Ovary (tissue), 3 donors: ENCODE results near the gene TIMP2.

Experiments used
- CTCF ChIP-seq, 3 donors: fragments of 450-650 bp in 2 of 3; fragments of 200-600 bp in 1 of 3; IDR thresholded peaks; one replicate each; pipeline versions ENCODE4 v1.5.1 to v1.8.0; 2016 to 2022; ENCODE audit warnings: antibody characterized with exemption in 3 of 3, mild to moderate bottlenecking in 1 of 3
- POLR2A ChIP-seq: fragments of 450-650 bp; IDR thresholded peaks from one replicate; pipeline ENCODE4 v1.6.1; 2017; ENCODE audit warnings: antibody characterized with exemption, mild to moderate bottlenecking, moderate library complexity
- donor health status: DM: no; HTN: no; CAD: no.

- TF ChIP-seq POLR2A (no peak), CTCF (IDR thresholded peaks at IDR 0.05) (no peak)
Observed at GRCh38 chr17:78804777-78805176, 120.4 kb downstream of the TIMP2 start.
